ES-I3 (cell line): ENCODE data around the gene GAGE10.

Experiments
- H3K36me3 ChIP-seq: 2 replicates; pipeline ENCODE4 v1.6.1; 2013; ENCODE audit warnings: mild to moderate bottlenecking, low read length, control low read depth, moderate library complexity; ENCODE audit not compliant: insufficient read depth
- H3K4me1 ChIP-seq: 2 replicates; pipeline ENCODE4 v1.6.1; 2013; ENCODE audit warnings: mild to moderate bottlenecking, control low read depth, low read length; ENCODE audit not compliant: insufficient read depth
- H3K9ac ChIP-seq: 2 replicates; pipeline ENCODE4 v1.6.1; 2013; ENCODE audit warnings: low read depth, mild to moderate bottlenecking, low read length, moderate library complexity
- H3K9me3 ChIP-seq: 2 replicates; pipeline ENCODE4 v1.6.1; 2013; ENCODE audit warnings: mild to moderate bottlenecking, low read length, moderate library complexity; ENCODE audit not compliant: control insufficient read depth, insufficient read depth

Gene GAGE10

GRCh38 chrX:49269010-49269766 is 34.3 kb upstream of the GAGE10 start:
- Histone ChIP-seq H3K9ac (peak overlapping the region; percentile 84), H3K4me1 (no peaks in the 10 kb centered on the region), H3K36me3 (no peaks in the 10 kb centered on the region), H3K9me3 (no peaks in the 10 kb centered on the region)

GRCh38 chrX:49269767-49270248 is 33.6 kb upstream of the GAGE10 start, which contains the start of gene PPP1R3F:
Gene PPP1R3F, plus strand, starts transcription at chrX:49269793. Its CDS starts 77 bp downstream, at chrX:49269870.
- H3K36me3 ChIP-seq, result no peaks in the 10 kb centered on the region
- no peaks in the 10 kb centered on the region for H3K9me3 ChIP-seq
- peak within 1 kb of the TSS; percentile 84 for H3K9ac ChIP-seq
- no peaks in the 10 kb centered on the region for H3K4me1 ChIP-seq

DNA sequence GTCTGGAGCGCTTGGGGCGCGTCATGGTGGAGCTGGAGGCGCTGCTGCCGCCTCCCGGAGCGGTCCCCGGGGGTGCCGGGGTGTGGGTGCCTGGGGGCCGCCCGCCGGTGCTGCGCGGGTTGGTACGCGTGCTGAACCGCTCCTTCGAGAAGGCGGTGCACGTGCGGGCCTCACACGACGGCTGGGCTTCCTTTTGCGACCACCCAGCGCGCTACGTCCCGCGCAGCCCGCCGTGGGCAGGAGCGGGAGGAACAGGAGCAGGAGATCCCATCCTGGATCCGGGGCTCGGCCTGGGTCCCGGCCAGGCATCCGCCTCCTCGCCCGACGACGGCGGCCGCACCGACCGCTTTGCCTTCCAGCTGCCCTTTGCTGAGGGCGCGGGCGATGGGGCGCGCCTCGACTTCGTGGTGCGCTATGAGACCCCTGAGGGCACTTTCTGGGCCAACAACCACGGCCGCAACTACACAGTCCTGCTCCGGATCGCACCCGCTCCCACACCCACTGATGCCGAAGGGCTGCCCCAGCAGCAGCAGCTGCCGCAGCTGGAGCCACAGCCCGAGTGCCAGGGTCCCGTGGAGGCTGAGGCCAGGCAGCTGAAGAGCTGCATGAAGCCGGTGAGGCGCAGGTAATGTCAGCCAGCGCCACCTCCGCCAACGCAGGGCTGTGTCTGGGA is 33.1 kb upstream of the GAGE10 start:
- H3K4me1 ChIP-seq, result no peaks in the 10 kb centered on the region

DNA sequence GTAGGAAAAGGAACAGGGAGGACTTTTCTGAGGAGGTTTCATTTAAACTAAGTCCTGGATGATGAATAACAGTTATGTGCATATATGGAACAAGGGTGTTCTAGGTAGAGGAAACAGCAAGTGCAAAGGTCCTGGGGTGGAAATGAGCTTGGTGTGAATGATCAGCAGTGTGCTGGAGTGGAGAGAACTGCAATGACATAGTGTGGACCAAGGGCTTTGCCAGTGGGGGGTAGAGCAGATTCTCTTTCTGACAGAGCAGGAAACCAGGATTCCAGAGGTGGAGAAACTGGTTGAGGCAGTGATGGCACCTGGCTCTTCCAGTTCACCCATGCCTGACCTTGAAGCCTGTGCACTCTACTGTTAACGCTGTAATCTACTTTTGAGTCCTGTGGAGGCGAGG is 32.1 kb upstream of the GAGE10 start:
- no peaks in the 10 kb centered on the region for H3K9me3 ChIP-seq
- H3K36me3 ChIP-seq, result no peaks in the 10 kb centered on the region
- H3K9ac ChIP-seq, result no peak overlapping the region
- H3K4me1 ChIP-seq, result no peaks in the 10 kb centered on the region

More for the DNA sequence above, 33.1 kb upstream of the GAGE10 start:
- no peaks in the 10 kb centered on the region for H3K36me3 ChIP-seq
- H3K9me3 ChIP-seq, result no peaks in the 10 kb centered on the region
- peak overlapping the region; percentile 55 for H3K9ac ChIP-seq

GRCh38 chrX:49272421-49272820 is 31.0 kb upstream of the GAGE10 start:
- Histone ChIP-seq H3K36me3 (no peaks in the 10 kb centered on the region), H3K9ac (no peak overlapping the region), H3K4me1 (no peaks in the 10 kb centered on the region; the same call in 1 of the 2 replicates), H3K9me3 (no peaks in the 10 kb centered on the region)

DNA sequence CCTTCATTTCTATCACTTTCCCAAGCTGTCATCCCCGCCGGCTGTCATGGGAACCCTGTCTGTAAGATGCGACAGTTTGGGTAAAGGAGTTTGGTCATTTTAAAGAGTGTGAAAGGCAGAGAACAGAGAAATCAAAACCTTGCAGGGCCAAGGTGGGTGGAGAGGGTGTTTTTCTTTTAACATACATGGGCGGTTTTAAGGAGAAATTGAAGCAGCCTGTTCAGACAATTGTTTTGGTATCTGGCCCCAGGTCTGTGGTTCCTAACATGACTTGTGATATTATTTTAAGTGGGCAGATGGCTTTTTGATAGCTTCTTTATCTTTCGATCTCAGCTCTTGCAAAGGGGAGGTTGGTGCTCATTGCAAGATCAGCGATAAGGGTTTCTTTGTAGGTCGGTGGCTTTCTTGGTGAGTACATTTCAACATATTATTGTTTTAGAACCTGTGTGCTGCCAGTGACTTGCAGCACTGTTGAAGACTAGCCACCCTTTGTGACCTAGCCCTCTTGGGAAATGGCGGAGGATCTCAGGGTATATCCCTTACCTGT is 30.2 kb upstream of the GAGE10 start:
- Histone ChIP-seq H3K9ac (no peak overlapping the region), H3K4me1 (no peaks in the 10 kb centered on the region; the same call in 1 of the 2 replicates), H3K9me3 (no peaks in the 10 kb centered on the region), H3K36me3 (no peaks in the 10 kb centered on the region)

DNA sequence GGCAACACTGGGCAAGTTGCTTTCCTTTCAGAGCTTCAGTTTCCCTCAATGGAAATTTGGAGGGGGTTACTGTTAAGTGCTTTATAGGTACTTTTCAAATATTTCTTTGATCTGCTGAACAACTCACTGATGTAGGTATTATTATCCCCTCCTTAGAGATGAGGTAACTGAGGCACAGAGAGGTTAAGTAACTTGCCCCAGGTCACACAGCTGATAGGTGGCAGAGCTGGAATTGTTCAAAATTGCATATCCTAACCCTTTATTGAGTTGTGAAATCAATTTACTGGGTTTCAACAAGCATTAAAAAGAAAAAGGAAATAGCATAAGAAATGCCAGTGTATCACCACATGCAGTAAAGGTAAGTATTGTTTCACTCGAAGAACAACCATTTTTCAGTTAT is 27.2 kb upstream of the GAGE10 start:
- no peaks in the 10 kb centered on the region; the same call in 1 of the 2 replicates for H3K4me1 ChIP-seq
- no peaks in the 10 kb centered on the region for H3K36me3 ChIP-seq
- no peak overlapping the region for H3K9ac ChIP-seq
- H3K9me3 ChIP-seq, result no peaks in the 10 kb centered on the region

DNA sequence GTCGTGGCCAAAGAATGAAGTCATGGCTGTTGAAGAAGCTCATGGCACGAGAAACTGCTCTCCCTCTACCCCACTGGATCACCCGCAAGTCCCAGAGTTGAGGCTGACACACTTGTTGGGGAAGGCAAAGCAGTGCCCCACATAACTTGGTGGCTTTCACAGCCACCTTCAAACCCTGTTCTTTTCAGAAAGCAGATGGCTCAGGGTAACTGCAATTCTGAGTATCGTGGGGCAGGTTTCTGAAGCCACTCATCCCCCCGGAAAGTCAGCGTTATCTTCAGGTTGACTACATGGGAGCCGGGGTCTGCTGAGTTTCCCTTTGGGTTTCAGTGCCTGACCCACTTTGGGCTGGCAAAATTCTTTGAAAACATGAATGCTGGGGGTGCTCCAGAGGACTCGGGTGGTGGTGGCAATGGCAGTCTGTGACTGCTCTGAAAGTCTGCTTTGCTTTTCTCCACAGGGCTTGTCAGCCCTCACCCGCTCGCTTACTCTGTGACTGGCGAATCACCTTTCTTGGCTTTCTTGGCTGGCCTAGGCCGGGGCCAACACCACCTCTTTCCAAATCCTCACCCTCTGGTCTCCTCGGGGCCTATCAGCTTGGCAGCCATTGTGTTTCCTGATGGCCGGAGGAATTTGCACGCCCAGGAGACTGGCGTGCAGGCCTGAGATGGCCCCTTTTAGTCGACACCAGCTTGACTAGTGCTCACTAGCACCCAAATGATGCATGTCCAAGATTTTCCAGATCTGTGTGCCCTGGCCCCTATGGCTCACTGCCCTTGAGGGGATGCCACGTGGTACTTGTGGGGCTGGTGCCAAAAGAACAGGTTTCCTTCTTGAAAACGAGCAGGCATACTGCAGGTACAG is 26.5 kb upstream of the GAGE10 start:
- Histone ChIP-seq H3K9ac (no peak overlapping the region), H3K4me1 (no peaks in the 10 kb centered on the region; the same call in 1 of the 2 replicates), H3K9me3 (no peaks in the 10 kb centered on the region), H3K36me3 (no peaks in the 10 kb centered on the region)

DNA sequence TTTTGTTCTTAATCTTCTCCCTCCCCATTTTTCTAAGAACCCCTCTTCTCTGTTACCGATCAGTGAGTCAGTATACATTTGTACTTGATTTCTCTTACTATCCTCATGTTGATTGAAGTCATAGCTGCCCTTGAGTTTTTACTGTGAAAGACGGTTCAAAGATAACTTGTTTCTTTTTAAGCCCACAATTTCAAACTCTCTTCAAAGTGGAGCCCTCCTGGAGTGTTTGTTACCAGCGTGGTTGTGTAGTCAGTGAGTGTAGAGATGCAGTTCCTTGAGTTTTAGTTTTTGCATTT is 26.0 kb upstream of the GAGE10 start:
- Histone ChIP-seq H3K4me1 (no peaks in the 10 kb centered on the region; the same call in none of the 2 replicates), H3K9ac (no peak overlapping the region), H3K9me3 (no peaks in the 10 kb centered on the region), H3K36me3 (no peaks in the 10 kb centered on the region)

- Histone ChIP-seq H3K9ac (no peak overlapping the region), H3K36me3 (no peaks in the 10 kb centered on the region), H3K9me3 (no peaks in the 10 kb centered on the region), H3K4me1 (no peaks in the 10 kb centered on the region; the same call in none of the 2 replicates)
Observed at GRCh38 chrX:49278081-49278480, 25.4 kb upstream of the GAGE10 start.

GRCh38 chrX:49282647-49283011 is 20.8 kb upstream of the GAGE10 start:
- Histone ChIP-seq H3K9ac (peak overlapping the region; percentile 3; the same call in 1 of the 2 replicates), H3K4me1 (no peaks in the 10 kb centered on the region; the same call in 1 of the 2 replicates), H3K36me3 (no peaks in the 10 kb centered on the region), H3K9me3 (no peaks in the 10 kb centered on the region)

- H3K9ac ChIP-seq, result no peak overlapping the region
- H3K36me3 ChIP-seq, result no peaks in the 10 kb centered on the region
- no peaks in the 10 kb centered on the region; the same call in 1 of the 2 replicates for H3K4me1 ChIP-seq
- H3K9me3 ChIP-seq, result no peaks in the 10 kb centered on the region
Observed at GRCh38 chrX:49284212-49284611, 19.2 kb upstream of the GAGE10 start.

DNA sequence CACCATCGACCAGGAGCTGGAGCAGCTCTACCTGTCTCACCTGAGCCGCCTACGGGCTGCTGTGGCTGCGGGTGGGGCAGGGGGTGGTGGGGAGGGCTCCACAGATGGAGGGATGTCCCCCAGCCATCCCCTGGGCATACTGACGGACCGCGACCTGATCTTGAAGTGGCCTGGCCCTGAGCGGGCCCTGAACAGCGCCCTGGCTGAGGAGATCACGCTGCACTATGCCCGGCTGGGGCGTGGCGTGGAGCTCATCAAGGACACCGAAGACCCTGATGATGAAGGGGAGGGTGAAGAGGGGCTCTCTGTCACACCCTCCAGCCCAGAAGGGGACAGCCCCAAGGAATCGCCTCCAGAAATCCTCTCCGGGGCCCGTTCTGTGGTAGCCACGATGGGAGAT is 17.3 kb upstream of the GAGE10 start:
- no peaks in the 10 kb centered on the region for H3K9me3 ChIP-seq

DNA sequence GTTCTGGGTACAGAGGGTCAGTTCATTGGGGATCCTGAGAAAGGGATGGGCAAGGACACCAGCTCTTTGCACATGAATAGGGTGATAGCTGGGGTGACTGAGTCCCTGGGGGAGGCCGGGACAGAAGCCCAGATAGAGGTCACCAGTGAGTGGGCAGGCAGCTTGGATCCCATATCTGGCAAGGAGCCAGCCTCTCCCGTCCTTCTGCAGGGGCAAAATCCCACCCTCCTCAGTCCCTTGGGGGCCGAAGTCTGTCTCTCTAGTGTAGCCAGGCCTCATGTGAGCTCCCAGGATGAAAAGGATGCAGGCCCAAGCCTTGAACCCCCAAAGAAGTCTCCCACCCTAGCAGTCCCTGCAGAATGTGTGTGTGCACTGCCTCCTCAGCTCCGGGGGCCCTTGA is 16.9 kb upstream of the GAGE10 start:
- Histone ChIP-seq H3K36me3 (no peaks in the 10 kb centered on the region), H3K9ac (no peak overlapping the region), H3K9me3 (no peaks in the 10 kb centered on the region), H3K4me1 (no peaks in the 10 kb centered on the region; the same call in 1 of the 2 replicates)

More for the DNA sequence above, 17.3 kb upstream of the GAGE10 start:
- H3K4me1 ChIP-seq, result no peaks in the 10 kb centered on the region; the same call in 1 of the 2 replicates
- H3K36me3 ChIP-seq, result no peaks in the 10 kb centered on the region
- H3K9ac ChIP-seq, result no peak overlapping the region
